T-helper 2 cell treated with Interferon-gamma antibody and Interleukin-4, amounts not matched to agents 5 μg/mL and 100 μg/mL, for 36 hours (primary cell): ENCODE measurements around the gene LRIT3.
A peak's percentile ranks its signal among the peaks of the same experiment; 100 is the strongest.

Experiments
- DNase-seq: peaks from one replicate; pipeline ENCODE4 v3.0.0; 2021; ENCODE audit warnings: low spot score
- H3K27ac Mint-ChIP-seq: one replicate; pipeline ENCODE4 v1.8.0; 2021; ENCODE audit warnings: mild to moderate bottlenecking, mixed read lengths
- H3K27me3 Mint-ChIP-seq: one replicate; pipeline ENCODE4 v1.8.0; 2021; ENCODE audit warnings: low read depth, mixed read lengths
- H3K36me3 Mint-ChIP-seq: one replicate; pipeline ENCODE4 v1.8.0; 2021; ENCODE audit warnings: low read depth, mixed read lengths
- H3K4me1 Mint-ChIP-seq: one replicate; pipeline ENCODE4 v1.8.0; 2021; ENCODE audit warnings: low read depth, mixed read lengths
- H3K4me3 Mint-ChIP-seq: one replicate; pipeline ENCODE4 v1.8.0; 2022; ENCODE audit warnings: mild to moderate bottlenecking, moderate library complexity, mixed read lengths
- H3K9me3 Mint-ChIP-seq: one replicate; pipeline ENCODE4 v1.8.0; 2021; ENCODE audit warnings: mixed read lengths

The LRIT3 gene, protein sequence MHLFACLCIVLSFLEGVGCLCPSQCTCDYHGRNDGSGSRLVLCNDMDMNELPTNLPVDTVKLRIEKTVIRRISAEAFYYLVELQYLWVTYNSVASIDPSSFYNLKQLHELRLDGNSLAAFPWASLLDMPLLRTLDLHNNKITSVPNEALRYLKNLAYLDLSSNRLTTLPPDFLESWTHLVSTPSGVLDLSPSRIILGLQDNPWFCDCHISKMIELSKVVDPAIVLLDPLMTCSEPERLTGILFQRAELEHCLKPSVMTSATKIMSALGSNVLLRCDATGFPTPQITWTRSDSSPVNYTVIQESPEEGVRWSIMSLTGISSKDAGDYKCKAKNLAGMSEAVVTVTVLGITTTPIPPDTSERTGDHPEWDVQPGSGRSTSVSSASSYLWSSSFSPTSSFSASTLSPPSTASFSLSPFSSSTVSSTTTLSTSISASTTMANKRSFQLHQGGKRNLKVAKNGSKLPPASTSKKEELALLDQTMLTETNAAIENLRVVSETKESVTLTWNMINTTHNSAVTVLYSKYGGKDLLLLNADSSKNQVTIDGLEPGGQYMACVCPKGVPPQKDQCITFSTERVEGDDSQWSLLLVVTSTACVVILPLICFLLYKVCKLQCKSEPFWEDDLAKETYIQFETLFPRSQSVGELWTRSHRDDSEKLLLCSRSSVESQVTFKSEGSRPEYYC

DNA sequence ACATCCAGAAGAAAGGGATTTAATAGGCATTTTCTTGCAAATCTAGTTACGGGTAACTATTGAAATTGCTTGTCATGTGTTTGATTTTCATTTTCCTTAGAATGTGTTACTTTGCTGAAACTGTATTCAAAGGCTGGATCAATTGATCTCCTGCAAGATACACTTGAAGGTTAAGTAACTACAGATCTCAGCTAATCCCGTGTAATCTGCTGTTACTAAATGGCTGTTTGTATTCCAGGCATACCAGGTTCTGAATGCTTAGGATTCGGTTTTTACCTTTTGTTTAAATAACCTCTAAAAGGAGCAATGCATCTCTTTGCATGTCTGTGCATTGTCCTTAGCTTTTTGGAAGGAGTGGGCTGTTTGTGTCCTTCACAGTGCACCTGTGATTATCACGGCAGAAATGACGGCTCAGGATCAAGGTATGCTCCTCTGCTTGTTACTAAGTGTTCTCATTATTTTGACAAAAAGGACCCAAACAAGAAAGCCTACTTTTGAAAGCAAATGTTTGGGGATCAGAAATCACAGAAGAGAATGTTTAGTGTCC is at the start of gene LRIT3:
LRIT3 (plus strand) TSS at position 212 of the 547 bp plus-strand sequence; CDS start at position 307, 95 bp downstream.
- Mint-ChIP-seq H3K36me3 (no peaks in the 10 kb centered on the region), H3K4me3 (no peak within 1 kb of the TSS), H3K9me3 (no peaks in the 10 kb centered on the region), H3K4me1 (no peaks in the 10 kb centered on the region), H3K27ac (no peak within 1 kb of the TSS), H3K27me3 (peaks cover 10% of the 10 kb centered on the region)
- DNase-seq, result no peak

DNA sequence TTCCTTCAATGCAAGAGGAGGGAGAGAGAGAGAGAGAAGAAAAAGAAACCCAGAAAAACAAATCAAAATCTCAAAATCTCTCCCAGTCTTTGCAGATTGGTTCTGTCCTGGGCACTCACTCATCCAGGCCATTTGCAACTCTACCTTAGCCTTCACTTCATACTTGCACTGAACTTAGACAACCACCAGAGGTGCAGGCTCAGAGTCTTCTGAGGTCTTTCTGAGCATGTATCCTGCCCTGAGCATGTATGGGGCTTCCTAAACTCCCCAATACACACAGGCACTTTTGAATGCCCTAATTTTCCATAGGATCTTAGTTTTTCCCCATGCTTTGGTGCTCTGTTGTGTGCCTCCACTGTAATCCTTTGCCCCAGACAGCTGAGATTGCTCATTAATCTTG is 49.0 kb upstream of the LRIT3 start:
- no peaks in the 10 kb centered on the region for H3K36me3 Mint-ChIP-seq
- no peak overlapping the region for H3K4me3 Mint-ChIP-seq
- no peaks in the 10 kb centered on the region for H3K4me1 Mint-ChIP-seq
- no peak for DNase-seq
- H3K27ac Mint-ChIP-seq, result no peak overlapping the region
- H3K27me3 Mint-ChIP-seq, result peaks cover 15% of the 10 kb centered on the region
- peaks cover 28% of the 10 kb centered on the region for H3K9me3 Mint-ChIP-seq

GRCh38 chr4:109801099-109801789 is 46.7 kb upstream of the LRIT3 start:
- Mint-ChIP-seq H3K9me3 (peaks cover 13% of the 10 kb centered on the region), H3K36me3 (no peaks in the 10 kb centered on the region), H3K27me3 (peaks cover 12% of the 10 kb centered on the region), H3K27ac (no peak overlapping the region), H3K4me3 (no peak overlapping the region), H3K4me1 (no peaks in the 10 kb centered on the region)
- no peak for DNase-seq

- Mint-ChIP-seq H3K27ac (no peak within 1 kb of the TSS), H3K27me3 (peaks cover 12% of the 10 kb centered on the region), H3K4me1 (no peaks in the 10 kb centered on the region), H3K4me3 (no peak within 1 kb of the TSS), H3K9me3 (peaks cover 9% of the 10 kb centered on the region), H3K36me3 (no peaks in the 10 kb centered on the region)
- no peak for DNase-seq
Observed at GRCh38 chr4:109801895-109802319, 46.0 kb upstream of the LRIT3 start, which contains the start of gene CFI. Gene CFI, minus strand, starts transcription at chr4:109801999. Its CDS starts 28 bp downstream, at chr4:109801971.

DNA sequence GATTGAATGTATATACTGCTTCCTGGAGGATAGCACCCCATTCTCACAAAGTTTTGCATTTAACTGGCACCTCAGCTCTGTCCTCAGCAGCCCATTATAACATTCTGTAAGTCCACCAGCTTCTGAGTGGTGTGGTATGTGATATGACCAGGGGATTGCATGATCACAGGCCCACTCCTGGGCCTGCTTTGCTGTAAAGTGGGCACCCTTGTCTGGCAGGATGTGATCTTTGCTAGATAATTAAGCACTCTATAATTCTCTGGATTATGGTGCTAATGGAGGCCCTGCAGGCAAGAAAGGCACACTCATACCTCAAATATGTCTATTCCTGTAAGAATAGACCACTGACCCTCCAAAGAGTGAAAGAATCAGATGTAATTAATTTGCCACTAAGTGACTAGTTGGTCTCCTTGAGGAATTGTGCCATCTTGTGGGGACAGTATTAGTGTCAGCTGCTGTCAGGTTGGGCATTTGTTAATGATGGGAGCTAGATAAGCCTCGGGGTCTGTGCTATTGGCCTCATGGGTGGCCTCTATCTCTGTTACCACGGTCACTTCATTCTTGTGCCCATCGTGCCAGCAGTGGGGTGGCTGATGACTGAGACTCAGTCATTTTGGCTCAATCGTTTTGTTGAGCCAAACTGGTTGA is 43.9 kb upstream of the LRIT3 start:
- H3K36me3 Mint-ChIP-seq, result no peaks in the 10 kb centered on the region
- no peaks in the 10 kb centered on the region for H3K27me3 Mint-ChIP-seq
- H3K4me1 Mint-ChIP-seq, result no peaks in the 10 kb centered on the region
- H3K27ac Mint-ChIP-seq, result no peak overlapping the region
- no peak for DNase-seq
- no peak overlapping the region for H3K4me3 Mint-ChIP-seq
- no peaks in the 10 kb centered on the region for H3K9me3 Mint-ChIP-seq

GRCh38 chr4:109809655-109810054 is 38.3 kb upstream of the LRIT3 start:
- H3K4me1 Mint-ChIP-seq, result peaks cover 12% of the 10 kb centered on the region
- H3K4me3 Mint-ChIP-seq, result no peak overlapping the region
- H3K27me3 Mint-ChIP-seq, result no peaks in the 10 kb centered on the region
- H3K36me3 Mint-ChIP-seq, result no peaks in the 10 kb centered on the region
- no peak for DNase-seq
- H3K9me3 Mint-ChIP-seq, result no peaks in the 10 kb centered on the region
- no peak overlapping the region for H3K27ac Mint-ChIP-seq

- H3K27me3 Mint-ChIP-seq, result no peaks in the 10 kb centered on the region
- H3K4me1 Mint-ChIP-seq, result peaks cover 15% of the 10 kb centered on the region
- no peak for DNase-seq
- peaks cover 3% of the 10 kb centered on the region for H3K36me3 Mint-ChIP-seq
- no peak overlapping the region for H3K27ac Mint-ChIP-seq
- H3K4me3 Mint-ChIP-seq, result no peak overlapping the region
- no peaks in the 10 kb centered on the region for H3K9me3 Mint-ChIP-seq
Observed at GRCh38 chr4:109810552-109811387, 37.1 kb upstream of the LRIT3 start.

- Mint-ChIP-seq H3K9me3 (no peaks in the 10 kb centered on the region), H3K4me3 (no peak overlapping the region), H3K27me3 (no peaks in the 10 kb centered on the region), H3K27ac (no peak overlapping the region), H3K4me1 (peaks cover 24% of the 10 kb centered on the region), H3K36me3 (peaks cover 9% of the 10 kb centered on the region)
- DNase-seq, result no peak
Observed at GRCh38 chr4:109811707-109812106, 36.2 kb upstream of the LRIT3 start.

DNA sequence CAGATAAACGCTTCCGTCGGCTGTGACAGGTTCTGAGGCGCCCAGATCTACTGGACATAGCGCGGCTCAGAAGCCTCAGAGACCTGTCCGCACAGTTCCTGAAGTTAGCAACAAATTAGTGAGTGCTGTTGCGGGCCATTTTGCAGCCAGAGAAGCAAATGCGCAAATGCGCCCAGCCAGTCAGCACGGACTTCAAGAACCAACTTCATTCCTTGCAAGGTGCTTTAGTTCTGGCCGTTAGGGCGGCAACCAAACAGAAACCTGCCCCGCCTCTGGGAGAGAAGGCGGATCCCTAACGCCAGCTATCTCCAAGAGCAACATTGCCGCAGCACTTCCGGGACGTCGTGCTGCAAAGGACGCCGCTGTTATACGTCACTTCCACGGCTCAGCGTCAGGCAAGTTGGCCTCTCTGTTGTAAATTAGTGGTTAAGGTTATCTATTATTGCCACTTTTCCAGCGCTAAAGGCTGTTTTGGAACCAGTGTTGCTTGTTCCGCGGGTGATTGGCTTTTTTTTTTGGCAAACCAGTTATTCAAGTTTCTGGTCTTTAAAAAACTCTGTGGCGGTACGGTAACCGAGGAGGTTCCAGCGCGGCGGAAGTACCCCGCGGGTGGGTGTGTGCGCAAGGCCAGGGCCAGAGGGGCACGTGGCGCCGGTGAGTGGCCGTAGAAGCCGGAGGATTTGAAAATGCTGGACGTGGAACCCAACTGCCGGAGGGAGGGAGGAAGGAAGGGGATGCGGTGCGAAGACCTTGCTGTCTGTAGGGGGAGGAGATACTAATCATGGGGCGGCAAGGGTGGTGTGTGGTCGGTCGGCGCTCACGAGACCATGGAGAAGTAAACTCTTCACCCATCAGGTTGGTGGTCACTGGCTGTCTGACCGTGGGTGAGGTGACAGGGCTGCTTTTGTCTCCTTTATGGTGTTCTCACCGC is 32.5 kb upstream of the LRIT3 start, which contains the start of gene GAR1:
GAR1 (plus strand) TSS at position 612 of the 931 bp plus-strand sequence. CDS start 403 bp downstream, outside the sequence.
- peak; percentile 92 for DNase-seq
- Mint-ChIP-seq H3K27me3 (no peaks in the 10 kb centered on the region), H3K4me3 (peak within 1 kb of the TSS; percentile 97), H3K36me3 (peaks cover 40% of the 10 kb centered on the region), H3K27ac (peak within 1 kb of the TSS; percentile 98), H3K9me3 (no peaks in the 10 kb centered on the region), H3K4me1 (peaks cover 48% of the 10 kb centered on the region)

GRCh38 chr4:109816082-109816442 is 31.8 kb upstream of the LRIT3 start:
- peak overlapping the region; percentile 98 for H3K27ac Mint-ChIP-seq
- H3K27me3 Mint-ChIP-seq, result no peaks in the 10 kb centered on the region
- no peaks in the 10 kb centered on the region for H3K9me3 Mint-ChIP-seq
- peak overlapping the region; percentile 97 for H3K4me3 Mint-ChIP-seq
- DNase-seq, result peak; percentile 44
- peaks cover 52% of the 10 kb centered on the region for H3K4me1 Mint-ChIP-seq
- H3K36me3 Mint-ChIP-seq, result peaks cover 45% of the 10 kb centered on the region

DNA sequence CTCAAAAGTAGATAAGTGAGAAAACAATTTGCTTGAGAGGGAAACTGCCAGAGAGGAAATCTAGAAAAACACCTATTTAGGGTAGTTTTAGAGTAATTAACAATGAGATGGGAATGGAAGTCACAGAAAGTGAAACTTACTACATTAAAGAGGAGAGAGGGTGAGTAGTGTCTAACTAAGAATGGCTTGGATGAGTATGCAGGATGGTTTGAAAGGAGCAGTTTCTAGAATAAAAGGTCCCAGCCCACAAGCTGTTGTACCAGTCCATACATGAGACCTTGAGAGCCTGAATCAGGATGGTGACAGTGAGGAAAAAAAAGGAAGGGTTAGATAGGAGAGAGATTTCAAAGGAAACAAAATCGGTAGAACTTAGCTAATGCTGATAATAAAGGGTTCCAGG is 31.0 kb upstream of the LRIT3 start:
- H3K27me3 Mint-ChIP-seq, result no peaks in the 10 kb centered on the region
- H3K9me3 Mint-ChIP-seq, result no peaks in the 10 kb centered on the region
- H3K36me3 Mint-ChIP-seq, result peaks cover 52% of the 10 kb centered on the region
- no peak for DNase-seq
- peak overlapping the region; percentile 98 for H3K27ac Mint-ChIP-seq
- H3K4me1 Mint-ChIP-seq, result peaks cover 52% of the 10 kb centered on the region
- H3K4me3 Mint-ChIP-seq, result peak overlapping the region; percentile 97

- Mint-ChIP-seq H3K9me3 (no peaks in the 10 kb centered on the region), H3K27me3 (no peaks in the 10 kb centered on the region), H3K27ac (no peak overlapping the region), H3K4me1 (peaks cover 52% of the 10 kb centered on the region), H3K36me3 (peaks cover 57% of the 10 kb centered on the region), H3K4me3 (no peak overlapping the region)
- DNase-seq, result no peak
Observed at GRCh38 chr4:109818268-109818667, 29.6 kb upstream of the LRIT3 start.
